ENCODE data around the gene BAK1. TPM values are rescaled to one million over a fixed set of nuclear protein-coding genes. Genes with fewer than 3 reads are reported as not detected.
A peak's percentile ranks its signal among the peaks of the same experiment; 100 is the strongest.

BAK1 gene
- total and polyA plus RNA-seq, 2 of the 13 experiments (the other 11 are each of a cell fraction or from before 2014, with no cell fraction given) = 15.0 to 23.8 TPM

GRCh38 chr6:33589731-33590530 is 9.9 kb upstream of the BAK1 start (continued):
- TF ChIP-seq SMAD9 (CRISPR knock-in tag; IDR thresholded peaks at IDR 0.05) = no peak
- peak; percentile 64; the same call in 1 of the 2 replicates for TF ChIP-seq HMG20A (CRISPR knock-in tag; IDR thresholded peaks at IDR 0.05; ENCODE audit: borderline replicate concordance)
- no peak for TF ChIP-seq PHF20 (CRISPR knock-in tag; IDR thresholded peaks at IDR 0.05)
- TF ChIP-seq ZNF703 (CRISPR knock-in tag; IDR thresholded peaks at IDR 0.05; ENCODE audit: borderline replicate concordance) = no peak
- peak; percentile 68; the same call in 1 of the 2 replicates for TF ChIP-seq ELF3 (CRISPR knock-in tag; IDR thresholded peaks at IDR 0.05)
- TF ChIP-seq KDM6A (CRISPR knock-in tag; IDR thresholded peaks at IDR 0.05; ENCODE audit: low read depth) = no peak
- TF ChIP-seq EHMT2 (IDR thresholded peaks at IDR 0.05; ENCODE audit: borderline replicate concordance, low read depth, low read length) = no peak
- no peak for TF ChIP-seq ZNF337 (CRISPR knock-in tag; IDR thresholded peaks at IDR 0.05; ENCODE audit: borderline replicate concordance, low read depth)
- no peak for TF ChIP-seq TAF15 (IDR thresholded peaks at IDR 0.05; ENCODE audit: low read depth, low read length, poor library complexity, severe bottlenecking)
- TF ChIP-seq YEATS2 (CRISPR knock-in tag; IDR thresholded peaks at IDR 0.05; ENCODE audit: borderline replicate concordance) = no peak
- TF ChIP-seq ZBTB43 (CRISPR knock-in tag; conservative IDR thresholded peaks at IDR 0.05) = no peak; the same call in none of the 2 replicates
- TF ChIP-seq STAG1 (CRISPR knock-in tag; IDR thresholded peaks at IDR 0.05) = peak; percentile 94
- no peak; the same call in 1 of the 2 replicates for TF ChIP-seq MED13 (CRISPR knock-in tag; IDR thresholded peaks at IDR 0.05)
- TF ChIP-seq REPIN1 (CRISPR knock-in tag; IDR thresholded peaks at IDR 0.05; ENCODE audit: borderline replicate concordance, low read depth) = no peak
- peak; percentile 81; the same call in 1 of the 2 replicates for TF ChIP-seq ZNF788 (CRISPR knock-in tag; IDR thresholded peaks at IDR 0.05; ENCODE audit: borderline replicate concordance)
- TF ChIP-seq PREB (CRISPR knock-in tag; IDR thresholded peaks at IDR 0.05) = no peak
- peak; percentile 86 for TF ChIP-seq TFAP4 (IDR thresholded peaks at IDR 0.05; ENCODE audit: borderline replicate concordance, low read depth)
- TF ChIP-seq ZNF598 (CRISPR knock-in tag; IDR thresholded peaks at IDR 0.05; ENCODE audit: borderline replicate concordance) = 0 out of 2 replicates have a peak, but pooled peaks have one; percentile 5
- no peak for TF ChIP-seq SRSF1 (optimal IDR thresholded peaks at IDR 0.05; ENCODE audit: low read depth, low read length)
- no peak for TF ChIP-seq RBAK (CRISPR knock-in tag; IDR thresholded peaks at IDR 0.05)
- TF ChIP-seq SMC3 (IDR thresholded peaks at IDR 0.05; ENCODE audit: low read length) = peak; percentile 96
- no peak; the same call in 1 of the 2 replicates for TF ChIP-seq ZNF333 (CRISPR knock-in tag; IDR thresholded peaks at IDR 0.05; ENCODE audit: borderline replicate concordance)
- no peak for TF ChIP-seq SOX6 (IDR thresholded peaks at IDR 0.05)
- TF ChIP-seq SOX6 (CRISPR knock-in tag; IDR thresholded peaks at IDR 0.05) = peak; percentile 66; the same call in 1 of the 2 replicates
- no peak; the same call in 1 of the 2 replicates for TF ChIP-seq MTERF4 (CRISPR knock-in tag; IDR thresholded peaks at IDR 0.05)
- TF ChIP-seq TSC22D2 (CRISPR knock-in tag; IDR thresholded peaks at IDR 0.05; ENCODE audit: borderline replicate concordance) = no peak
- peak; percentile 7 for TF ChIP-seq ASH2L (IDR thresholded peaks at IDR 0.05; ENCODE audit: insufficient read length, low read depth, low read length)

Measured in HepG2 (cell line).